T-helper 1 cell treated with Interleukin-12 subunit alpha and Interleukin-12 subunit beta and Interleukin-4 antibody, amounts not matched to agents 30 μg/mL and 1 μg/mL, for 36 hours (primary cell): ENCODE results near the gene TOX4.
"Not testable (repeated sequence)": the region's sequence is repeated elsewhere in the genome, so short reads cannot be mapped to it uniquely, and the experiment has no call there.

Experiments
- H3K27ac Mint-ChIP-seq: one replicate; pipeline ENCODE4 v1.8.0; 2021; ENCODE audit warnings: mild to moderate bottlenecking, mixed read lengths
- H3K27me3 Mint-ChIP-seq: one replicate; pipeline ENCODE4 v1.8.0; 2021; ENCODE audit warnings: low read depth, mixed read lengths
- H3K36me3 Mint-ChIP-seq: one replicate; pipeline ENCODE4 v1.8.0; 2021; ENCODE audit warnings: low read depth, mixed read lengths
- H3K4me1 Mint-ChIP-seq: one replicate; pipeline ENCODE4 v1.8.0; 2021; ENCODE audit warnings: low read depth, mixed read lengths
- H3K4me3 Mint-ChIP-seq: one replicate; pipeline ENCODE4 v1.8.0; 2021; ENCODE audit warnings: mild to moderate bottlenecking, moderate library complexity, mixed read lengths
- H3K9me3 Mint-ChIP-seq: one replicate; pipeline ENCODE4 v1.8.0; 2021; ENCODE audit warnings: mixed read lengths

TOX4 gene

DNA sequence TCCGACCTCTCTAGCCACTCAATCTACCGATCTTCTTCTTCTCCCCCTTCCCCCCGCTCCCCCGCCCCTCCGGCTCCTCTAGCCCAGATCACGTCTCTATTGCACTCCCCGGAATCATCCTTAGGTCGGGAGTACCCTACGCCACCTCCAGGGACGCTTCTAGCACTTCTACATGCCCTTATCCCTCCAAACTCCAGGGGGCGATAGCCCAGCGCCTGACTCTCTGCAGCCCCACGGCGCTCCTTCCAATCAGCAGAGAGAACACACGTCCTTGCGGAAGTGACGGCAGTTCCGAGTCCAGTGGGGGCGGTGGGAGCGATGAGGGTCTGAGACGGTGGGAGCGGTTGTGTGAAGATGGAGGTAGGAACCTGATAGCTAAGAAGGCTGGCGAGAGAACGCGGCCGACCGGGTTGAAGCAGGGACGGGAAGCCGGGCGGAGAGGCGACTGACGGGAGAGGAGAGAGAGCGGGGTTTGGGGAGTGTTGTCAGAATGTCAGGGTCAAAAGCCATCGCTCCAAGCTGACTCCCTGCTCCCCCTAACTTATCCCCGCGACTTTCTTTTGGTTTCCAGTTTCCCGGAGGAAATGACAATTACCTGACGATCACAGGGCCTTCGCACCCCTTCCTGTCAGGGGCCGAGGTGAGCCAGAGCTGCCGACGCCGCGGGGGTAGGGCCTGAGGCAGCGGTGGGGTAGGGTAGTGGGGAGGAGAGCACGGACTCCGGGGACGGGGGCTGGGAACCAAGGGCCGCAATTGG lies at the start of gene TOX4, which contains the start of gene RAB2B:
TOX4 (plus strand) TSS at position 271 of the 757 bp plus-strand sequence; CDS start at position 355, 84 bp downstream.
RAB2B (minus strand) TSS at position 35 of the 757 bp plus-strand sequence. CDS start 87 bp downstream, outside the sequence.
- H3K27me3 Mint-ChIP-seq, result no peaks in the 10 kb centered on the region
- H3K4me3 Mint-ChIP-seq, result peak within 1 kb of the TSS; percentile 99
- peaks cover 18% of the 10 kb centered on the region for H3K36me3 Mint-ChIP-seq
- H3K9me3 Mint-ChIP-seq, result no peaks in the 10 kb centered on the region
- peaks cover 23% of the 10 kb centered on the region for H3K4me1 Mint-ChIP-seq
- peak within 1 kb of the TSS; percentile 99 for H3K27ac Mint-ChIP-seq

DNA sequence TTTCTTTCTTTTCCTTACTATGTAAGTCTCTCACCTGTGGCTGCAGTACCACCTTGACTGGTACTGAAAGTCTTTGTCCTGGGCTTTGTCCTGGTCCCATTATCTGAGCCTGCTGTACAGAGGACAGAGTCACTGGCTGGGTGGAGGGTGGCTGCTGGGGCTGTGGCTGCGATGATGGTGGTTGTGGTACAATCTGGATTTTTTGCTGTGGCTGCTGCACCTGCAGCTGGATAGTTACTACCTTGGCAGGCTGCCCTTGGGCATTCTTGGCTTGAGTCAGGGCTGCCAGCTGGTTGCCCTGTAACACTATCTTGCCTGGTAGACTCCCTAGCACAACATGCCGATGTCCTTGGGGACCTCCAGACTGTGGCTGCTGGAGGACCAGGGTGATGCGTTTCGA lies 48.1 kb upstream of the TOX4 start:
- Mint-ChIP-seq H3K4me3 (no peak overlapping the region), H3K9me3 (no peaks in the 10 kb centered on the region), H3K36me3 (peaks cover 49% of the 10 kb centered on the region), H3K27ac (no peak overlapping the region), H3K27me3 (no peaks in the 10 kb centered on the region), H3K4me1 (peaks cover 3% of the 10 kb centered on the region)

DNA sequence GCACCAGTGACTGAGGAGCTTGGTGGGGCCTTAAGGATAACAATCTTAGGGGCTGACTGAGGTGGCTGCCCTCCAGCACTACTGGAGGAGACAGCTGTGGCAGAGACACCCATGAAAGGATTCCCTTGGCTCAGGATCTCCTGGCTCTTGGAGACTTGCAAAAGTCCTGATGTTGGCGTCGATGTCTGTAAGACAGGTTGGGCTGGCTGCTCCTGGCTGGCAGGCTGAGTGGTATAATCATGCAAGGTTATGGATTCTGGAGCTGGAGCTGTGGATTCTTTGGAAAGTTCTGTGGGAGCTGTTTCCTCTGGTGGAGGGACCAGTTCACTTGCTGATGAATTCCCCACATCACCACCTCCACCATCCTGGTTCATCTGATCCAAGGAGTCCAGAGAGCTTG lies 45.9 kb upstream of the TOX4 start:
- no peaks in the 10 kb centered on the region for H3K9me3 Mint-ChIP-seq
- H3K4me1 Mint-ChIP-seq, result peaks cover 18% of the 10 kb centered on the region
- no peaks in the 10 kb centered on the region for H3K27me3 Mint-ChIP-seq
- H3K27ac Mint-ChIP-seq, result no peak overlapping the region
- peaks cover 42% of the 10 kb centered on the region for H3K36me3 Mint-ChIP-seq
- no peak overlapping the region for H3K4me3 Mint-ChIP-seq

DNA sequence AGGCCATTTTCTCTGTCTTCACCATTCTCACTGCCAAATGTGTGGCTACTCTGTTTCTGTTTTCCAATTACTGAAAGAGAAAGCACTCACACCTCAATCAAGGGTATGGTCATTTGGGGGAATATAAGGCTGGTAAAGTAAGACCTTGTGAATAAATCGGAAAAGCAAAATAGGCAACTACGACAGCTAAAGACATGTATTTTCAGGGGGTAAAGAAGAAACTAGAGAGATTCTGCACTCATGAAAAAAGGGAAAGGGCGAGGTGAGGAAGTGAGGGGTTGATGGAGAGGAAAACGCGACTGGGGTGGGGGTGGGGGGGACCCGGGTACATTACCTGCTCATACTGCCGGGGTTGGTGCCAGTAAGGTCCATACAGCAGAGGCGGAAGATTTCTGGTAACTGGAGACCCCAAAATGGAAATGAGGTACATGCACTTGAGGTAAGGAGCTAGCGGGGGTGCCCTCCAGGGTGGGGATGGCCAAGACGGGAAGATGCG lies 40.4 kb upstream of the TOX4 start:
- no peaks in the 10 kb centered on the region for H3K27me3 Mint-ChIP-seq
- peak overlapping the region; percentile 94 for H3K27ac Mint-ChIP-seq
- H3K4me3 Mint-ChIP-seq, result peak overlapping the region; percentile 99
- H3K4me1 Mint-ChIP-seq, result peaks cover 37% of the 10 kb centered on the region
- H3K9me3 Mint-ChIP-seq, result no peaks in the 10 kb centered on the region
- peaks cover 14% of the 10 kb centered on the region for H3K36me3 Mint-ChIP-seq

DNA sequence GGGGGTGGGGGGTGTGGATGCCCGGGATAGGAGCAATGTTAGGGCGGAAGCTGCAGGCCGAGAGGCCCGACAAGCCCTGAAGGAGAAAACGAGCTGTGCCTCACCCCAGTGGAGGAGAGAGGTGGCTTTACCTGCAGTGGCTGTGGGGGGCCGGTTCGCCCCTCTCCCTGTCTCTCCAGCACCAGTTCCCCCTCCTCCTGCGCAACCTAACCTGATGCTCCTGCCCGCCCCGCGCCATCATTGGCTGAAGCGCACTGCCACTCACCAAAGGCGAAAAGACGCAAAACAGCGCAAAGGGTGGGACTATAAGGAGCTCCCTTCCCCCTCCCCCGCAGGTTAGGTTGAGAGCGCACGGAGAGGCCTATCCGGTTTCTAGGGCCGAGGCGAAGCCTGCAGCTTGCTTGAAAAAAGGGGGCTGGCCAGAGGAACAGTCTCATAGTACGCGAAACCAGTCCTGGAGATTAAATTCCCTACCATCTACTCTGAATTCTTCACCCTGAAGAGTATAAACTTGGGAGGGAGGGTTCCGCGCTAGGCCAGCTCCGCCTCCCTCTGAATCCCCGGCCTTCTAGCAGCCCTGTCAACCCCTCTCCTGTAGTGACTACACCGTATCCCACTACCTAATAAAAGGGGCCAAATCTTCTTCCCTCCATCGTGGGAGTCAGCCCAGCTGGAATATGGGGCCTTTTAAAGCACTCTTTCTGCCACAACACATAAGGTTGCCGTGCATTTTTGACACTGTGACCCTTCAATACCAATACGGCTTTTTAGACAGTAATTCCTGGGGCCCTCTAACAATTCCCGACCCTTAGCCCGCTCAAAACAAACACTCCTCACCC lies 39.7 kb upstream of the TOX4 start:
- Mint-ChIP-seq H3K9me3 (no peaks in the 10 kb centered on the region), H3K27ac (peak overlapping the region; percentile 94), H3K27me3 (no peaks in the 10 kb centered on the region), H3K36me3 (peaks cover 14% of the 10 kb centered on the region), H3K4me3 (peak overlapping the region; percentile 99), H3K4me1 (peaks cover 37% of the 10 kb centered on the region)

DNA sequence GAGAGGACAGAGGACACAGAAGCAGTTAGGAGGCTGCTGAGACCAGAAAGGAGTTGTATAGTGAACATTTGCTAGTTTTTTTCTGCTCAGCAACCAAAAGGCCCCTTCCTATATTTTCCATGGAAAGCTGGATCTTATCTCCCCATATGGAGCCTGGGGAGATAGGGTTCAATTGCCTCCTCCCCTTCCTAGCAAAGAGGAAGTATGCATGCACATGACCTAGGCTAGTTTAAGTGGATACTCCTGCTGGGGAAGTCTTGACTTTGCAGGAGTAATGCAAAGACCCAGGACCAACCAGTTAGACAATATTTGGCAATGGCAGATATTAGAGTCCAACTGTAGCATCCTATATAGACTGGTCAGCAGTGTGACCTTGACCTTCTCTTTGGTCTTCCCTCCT lies 36.1 kb upstream of the TOX4 start:
- Mint-ChIP-seq H3K27ac (no peak overlapping the region), H3K27me3 (no peaks in the 10 kb centered on the region), H3K4me3 (no peak overlapping the region), H3K4me1 (peaks cover 31% of the 10 kb centered on the region), H3K9me3 (no peaks in the 10 kb centered on the region), H3K36me3 (peaks cover 7% of the 10 kb centered on the region)

DNA sequence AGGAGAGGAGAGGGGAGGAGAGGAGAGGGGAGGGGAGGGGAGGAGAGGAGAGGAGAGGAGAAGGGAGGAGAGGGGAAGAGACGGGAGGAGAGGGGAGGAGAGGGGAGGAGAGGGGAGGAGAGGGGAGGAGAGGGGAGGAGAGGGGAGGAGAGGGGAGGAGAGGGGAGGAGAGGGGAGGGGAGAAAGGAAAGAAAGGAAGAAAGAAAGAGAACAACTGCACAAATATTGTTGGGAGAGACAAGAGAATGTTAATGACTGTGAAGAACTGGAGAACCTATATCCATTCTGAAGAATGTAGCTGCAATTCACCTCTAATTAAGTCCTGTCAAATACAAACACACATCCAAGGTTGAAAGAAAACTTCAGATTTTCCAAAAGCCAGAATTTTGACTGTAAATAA lies 34.3 kb upstream of the TOX4 start:
- not testable (repeated sequence) for H3K9me3 Mint-ChIP-seq, H3K4me3 Mint-ChIP-seq, H3K27me3 Mint-ChIP-seq, H3K27ac Mint-ChIP-seq
- H3K36me3 Mint-ChIP-seq, result peaks cover 11% of the 10 kb centered on the region
- H3K4me1 Mint-ChIP-seq, result peaks cover 29% of the 10 kb centered on the region

DNA sequence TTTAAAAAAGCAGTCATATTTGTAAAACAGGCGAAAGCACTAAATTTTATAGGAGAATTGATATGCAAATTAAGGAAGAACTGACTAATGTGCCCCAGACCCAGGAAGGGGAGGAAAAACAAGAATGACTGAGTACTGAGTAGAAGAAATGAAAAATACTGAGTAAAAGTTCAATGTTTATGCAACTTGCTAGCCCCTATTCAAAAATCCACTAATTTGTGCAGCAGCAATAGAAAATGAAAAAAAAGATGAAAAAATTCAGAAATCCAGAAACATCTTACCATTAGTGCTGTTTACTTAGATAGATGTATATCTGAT lies 27.1 kb upstream of the TOX4 start:
- H3K27me3 Mint-ChIP-seq, result no peaks in the 10 kb centered on the region
- H3K4me1 Mint-ChIP-seq, result peaks cover 42% of the 10 kb centered on the region
- no peaks in the 10 kb centered on the region for H3K9me3 Mint-ChIP-seq
- H3K27ac Mint-ChIP-seq, result peak overlapping the region; percentile 64
- H3K4me3 Mint-ChIP-seq, result peak overlapping the region; percentile 36
- peaks cover 22% of the 10 kb centered on the region for H3K36me3 Mint-ChIP-seq

DNA sequence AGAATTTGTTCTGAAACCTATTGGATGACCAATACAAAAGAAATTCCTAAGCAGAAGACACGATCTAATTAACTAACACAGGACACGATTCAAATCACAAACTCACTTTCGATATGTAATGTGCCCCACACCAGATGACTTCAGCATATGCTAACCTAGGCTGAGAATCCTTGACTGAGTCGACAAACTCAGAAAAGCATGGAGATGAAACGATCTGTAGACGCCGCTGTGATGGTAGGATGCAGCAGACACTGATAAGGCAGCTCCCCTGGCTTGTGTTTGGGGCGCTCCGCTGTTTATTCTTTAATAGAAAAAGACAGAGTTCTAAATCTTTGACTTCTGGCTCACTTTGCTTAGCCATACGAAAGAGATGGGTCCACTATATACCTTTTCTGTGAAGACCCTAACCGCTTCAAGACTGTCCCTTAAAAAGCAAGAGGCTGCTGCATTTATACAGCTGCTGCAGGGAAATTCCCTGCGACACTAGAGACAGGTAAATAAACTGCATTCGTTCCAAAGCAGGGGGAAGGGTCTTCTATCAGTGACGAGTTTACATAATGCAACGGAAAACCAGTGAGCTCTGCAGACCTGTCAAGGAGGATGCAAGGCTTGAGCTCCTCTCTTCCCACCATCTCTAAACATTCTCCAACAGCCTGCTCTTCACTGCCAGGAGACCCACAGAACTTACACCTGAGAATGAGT lies 22.0 kb upstream of the TOX4 start:
- peaks cover 30% of the 10 kb centered on the region for H3K4me1 Mint-ChIP-seq
- H3K27me3 Mint-ChIP-seq, result no peaks in the 10 kb centered on the region
- peaks cover 27% of the 10 kb centered on the region for H3K36me3 Mint-ChIP-seq
- no peaks in the 10 kb centered on the region for H3K9me3 Mint-ChIP-seq
- H3K4me3 Mint-ChIP-seq, result peak overlapping the region; percentile 94
- peak overlapping the region; percentile 97 for H3K27ac Mint-ChIP-seq

DNA sequence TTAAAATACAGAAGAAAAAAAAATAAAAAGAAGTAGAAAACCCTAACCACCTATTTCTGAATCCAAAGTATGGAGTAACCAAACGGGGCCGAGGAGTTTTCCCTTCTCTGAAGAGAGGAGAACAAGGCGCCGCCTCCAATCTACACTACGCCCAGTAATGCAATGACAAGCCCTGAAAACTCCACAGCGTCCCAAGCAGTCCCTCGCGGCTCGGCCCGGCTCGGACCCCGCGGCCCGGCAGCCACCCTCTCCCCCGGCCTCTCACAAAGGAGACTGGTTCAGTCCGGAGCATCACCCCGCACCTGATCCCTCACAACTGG lies 21.4 kb upstream of the TOX4 start:
- peaks cover 27% of the 10 kb centered on the region for H3K36me3 Mint-ChIP-seq
- peak overlapping the region; percentile 97 for H3K27ac Mint-ChIP-seq
- H3K9me3 Mint-ChIP-seq, result no peaks in the 10 kb centered on the region
- H3K27me3 Mint-ChIP-seq, result no peaks in the 10 kb centered on the region
- peaks cover 25% of the 10 kb centered on the region for H3K4me1 Mint-ChIP-seq
- H3K4me3 Mint-ChIP-seq, result peak overlapping the region; percentile 94

DNA sequence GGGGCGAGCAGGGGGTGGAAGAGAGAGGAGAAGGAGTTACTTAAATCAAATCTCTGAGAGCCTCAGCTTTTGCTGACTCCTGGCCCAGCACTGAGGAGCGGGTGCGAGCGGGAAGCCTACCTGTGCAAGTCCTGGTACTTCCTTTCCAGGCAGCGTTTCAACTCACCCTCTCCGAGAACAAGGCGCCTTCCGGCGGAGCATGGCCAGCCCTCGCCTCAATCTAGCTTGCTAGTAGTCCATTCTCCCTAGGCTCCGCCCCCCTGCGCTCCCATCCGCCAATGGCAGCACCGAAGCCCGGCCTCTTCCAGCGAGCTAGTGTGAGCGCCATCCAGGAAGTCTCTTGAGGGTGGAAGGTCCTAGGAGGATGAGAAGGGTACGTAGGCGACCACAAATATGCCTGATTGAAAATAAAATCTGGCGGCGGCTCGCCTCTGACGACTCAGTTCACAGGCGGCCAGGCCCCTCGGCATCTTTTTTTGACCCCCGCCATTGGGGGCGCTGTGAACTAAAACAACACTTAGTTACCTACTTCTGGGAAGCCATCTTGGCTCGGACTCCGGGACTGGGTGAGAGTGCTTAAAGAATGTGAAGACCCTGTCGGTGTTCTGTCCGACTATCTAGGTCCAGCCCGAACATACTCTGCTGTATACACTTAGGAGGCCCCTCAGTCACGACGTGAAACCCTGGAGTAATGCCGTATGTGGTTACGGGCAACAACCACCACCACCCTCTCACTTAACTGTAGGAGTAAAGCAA lies 20.9 kb upstream of the TOX4 start, which contains the start of gene CHD8:
CHD8 (minus strand) TSS at position 212 of the 756 bp plus-strand sequence. CDS start 24,480 bp downstream, outside the sequence.
- Mint-ChIP-seq H3K4me1 (peaks cover 25% of the 10 kb centered on the region), H3K4me3 (peak within 1 kb of the TSS; percentile 94), H3K36me3 (peaks cover 30% of the 10 kb centered on the region), H3K9me3 (no peaks in the 10 kb centered on the region), H3K27me3 (no peaks in the 10 kb centered on the region), H3K27ac (peak within 1 kb of the TSS; percentile 97)

DNA sequence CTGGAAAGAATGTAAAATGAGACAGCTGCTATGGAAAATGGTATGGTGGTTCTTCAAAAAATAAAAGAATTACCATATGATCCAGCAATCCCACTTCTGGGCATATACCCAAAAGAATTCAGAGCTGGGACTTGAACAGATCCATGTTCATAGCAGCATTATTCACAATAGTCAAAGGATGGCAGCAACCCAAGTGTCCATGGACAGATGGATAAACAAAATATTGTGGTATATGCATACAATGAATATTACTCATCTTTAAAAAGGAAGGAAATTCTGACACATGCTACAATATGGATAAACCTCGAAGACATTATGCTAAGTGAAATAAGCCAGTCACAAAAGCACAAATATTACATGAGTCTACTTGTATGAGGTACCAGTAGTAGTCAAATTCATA lies 9.4 kb upstream of the TOX4 start:
- peaks cover 22% of the 10 kb centered on the region for H3K36me3 Mint-ChIP-seq
- H3K27me3 Mint-ChIP-seq, result no peaks in the 10 kb centered on the region
- no peaks in the 10 kb centered on the region for H3K4me1 Mint-ChIP-seq
- no peak overlapping the region for H3K27ac Mint-ChIP-seq
- no peak overlapping the region for H3K4me3 Mint-ChIP-seq
- no peaks in the 10 kb centered on the region for H3K9me3 Mint-ChIP-seq

DNA sequence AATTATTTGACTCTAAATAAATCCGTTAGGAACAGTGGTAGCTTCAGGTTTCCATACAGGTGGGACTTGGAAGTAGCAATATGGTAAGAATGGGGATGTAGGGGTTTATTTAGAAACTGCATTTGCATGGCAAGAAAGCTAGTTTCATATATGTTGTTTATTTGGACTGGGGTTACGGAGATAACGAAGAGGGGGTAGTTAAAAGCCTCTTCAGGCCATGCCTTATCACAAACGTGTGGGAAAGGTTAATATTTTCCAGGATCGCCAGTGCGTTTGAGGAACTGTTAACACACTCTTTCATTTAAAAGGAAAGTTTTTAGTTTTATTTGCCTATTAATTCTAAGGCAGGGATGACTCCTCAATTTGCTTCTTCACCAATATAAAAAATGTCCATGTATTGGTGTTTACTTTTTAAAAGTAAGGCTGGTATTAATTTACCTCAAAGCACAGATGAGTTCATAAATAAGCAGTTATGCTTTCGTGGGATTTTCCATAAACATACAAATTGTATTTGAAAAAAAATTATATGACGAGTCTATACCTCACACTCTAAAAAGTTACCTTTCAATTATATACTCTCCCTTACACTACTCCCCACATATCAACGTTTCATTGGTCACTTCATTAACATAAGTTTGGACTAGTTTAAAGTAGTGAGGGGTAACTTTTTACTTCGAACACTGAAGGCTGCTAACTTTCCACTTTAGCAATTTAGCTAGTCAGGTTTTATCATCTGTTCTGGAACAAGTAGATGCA lies 1.1 kb upstream of the TOX4 start:
- no peaks in the 10 kb centered on the region for H3K9me3 Mint-ChIP-seq
- H3K27ac Mint-ChIP-seq, result peak overlapping the region; percentile 99
- peak overlapping the region; percentile 99 for H3K4me3 Mint-ChIP-seq
- peaks cover 23% of the 10 kb centered on the region for H3K4me1 Mint-ChIP-seq
- peaks cover 17% of the 10 kb centered on the region for H3K36me3 Mint-ChIP-seq
- H3K27me3 Mint-ChIP-seq, result no peaks in the 10 kb centered on the region
